GM21619 (cell line): ENCODE results near the gene HSD3B7.
"Not testable (repeated sequence)": the region's sequence is repeated elsewhere in the genome, so short reads cannot be mapped to it uniquely, and the experiment has no call there.

ENCODE experiments used
- ATAC-seq: cut with Tn5 transposase; IDR thresholded peaks from one replicate; pipeline ENCODE4 v1.9.1; 2021; ENCODE audit not compliant: unreplicated experiment

Gene HSD3B7

GRCh38 chr16:30984669-30985400 lies at the start of gene HSD3B7:
HSD3B7 (plus strand) TSS chr16:30985207; CDS start chr16:30985659, 452 bp downstream.
- ATAC-seq: no peak

GRCh38 chr16:30937692-30938091 lies 47.3 kb upstream of the HSD3B7 start:
- ATAC-seq: no peak

GRCh38 chr16:30939571-30939970 lies 45.4 kb upstream of the HSD3B7 start:
- not testable (repeated sequence) for ATAC-seq

GRCh38 chr16:30941600-30942425 lies 43.2 kb upstream of the HSD3B7 start:
- peak; percentile 85 for ATAC-seq

GRCh38 chr16:30942426-30942806 lies 42.6 kb upstream of the HSD3B7 start:
- no peak for ATAC-seq

GRCh38 chr16:30944352-30944751 lies 40.7 kb upstream of the HSD3B7 start:
- ATAC-seq: no peak

GRCh38 chr16:30946671-30947540 lies 38.1 kb upstream of the HSD3B7 start:
- ATAC-seq: no peak

GRCh38 chr16:30947541-30947858 lies 37.5 kb upstream of the HSD3B7 start:
- ATAC-seq: no peak

GRCh38 chr16:30947859-30948666 lies 36.9 kb upstream of the HSD3B7 start:
- ATAC-seq: peak; percentile 2

- ATAC-seq: peak; percentile 70
Measured at GRCh38 chr16:30948667-30949649, 36.0 kb upstream of the HSD3B7 start, which contains the start of gene ORAI3. ORAI3 (plus strand) TSS chr16:30949068; CDS start chr16:30949290, 222 bp downstream.

- ATAC-seq: peak; percentile 41
Measured at GRCh38 chr16:30949650-30950515, 35.1 kb upstream of the HSD3B7 start.

GRCh38 chr16:30950516-30951065 lies 34.4 kb upstream of the HSD3B7 start:
- no peak for ATAC-seq

GRCh38 chr16:30951193-30951592 lies 33.8 kb upstream of the HSD3B7 start:
- no peak for ATAC-seq

GRCh38 chr16:30951750-30952149 lies 33.3 kb upstream of the HSD3B7 start:
- ATAC-seq: no peak

- ATAC-seq: no peak
Measured at GRCh38 chr16:30953111-30953510, 31.9 kb upstream of the HSD3B7 start.

- ATAC-seq: no peak
Measured at GRCh38 chr16:30953511-30954124, 31.4 kb upstream of the HSD3B7 start.

GRCh38 chr16:30954993-30955392 lies 30.0 kb upstream of the HSD3B7 start:
- no peak for ATAC-seq
